ENCODE data around the gene AKNA. TPM values are rescaled to one million over a fixed set of nuclear protein-coding genes. Genes with fewer than 3 reads are reported as not detected.
A peak's percentile ranks its signal among the peaks of the same experiment; 100 is the strongest.

Gene AKNA
- total RNA-seq, 1 experiment from 2014 or later, result 29.3 TPM

- no peaks in the 10 kb centered on the region for H3K27me3 Mint-ChIP-seq (ENCODE audit: low read depth)
- no peak overlapping the region for H3K4me3 Mint-ChIP-seq
- H3K36me3 Mint-ChIP-seq, result no peaks in the 10 kb centered on the region
- H3K9me3 Mint-ChIP-seq, result no peaks in the 10 kb centered on the region
- peak; percentile 58; the same call in 1 of the 2 replicates for TF ChIP-seq GTF2I (CRISPR knock-in tag; conservative IDR thresholded peaks at IDR 0.05)
- no peak for TF ChIP-seq TEAD4 (CRISPR knock-in tag; IDR thresholded peaks at IDR 0.05)
- no peak for TF ChIP-seq ZNF512 (CRISPR knock-in tag; IDR thresholded peaks at IDR 0.05; ENCODE audit: borderline replicate concordance)
- H3K27ac Mint-ChIP-seq, result no peak overlapping the region
- ChIA-PET CTCF (interaction anchor here (0.7 to 6.0 kb wide), 5 partner anchors 10 to 497 kb away, joined by 3 to 130 read pairs (median 5); partner anchors contain the start of gene TEX53), POLR2A (no interaction called here)
- no peak for ATAC-seq
- H3K4me1 Mint-ChIP-seq, result peaks cover 37% of the 10 kb centered on the region
- no peak for DNase-seq (ENCODE audit: low spot score)
Observed at GRCh38 chr9:114409842-114410241, 22.1 kb upstream of the AKNA start.

- no peak overlapping the region for H3K4me3 Mint-ChIP-seq
- POLR2A ChIA-PET, result no interaction called here
- CTCF ChIA-PET, result interaction anchor here (0.7 to 6.0 kb wide), 8 partner anchors 9 to 498 kb away, joined by 3 to 130 read pairs (median 4); partner anchors contain the start of gene TEX53
- H3K27me3 Mint-ChIP-seq (ENCODE audit: low read depth), result no peaks in the 10 kb centered on the region
- H3K27ac Mint-ChIP-seq, result no peak overlapping the region
- peaks cover 37% of the 10 kb centered on the region for H3K4me1 Mint-ChIP-seq
- ATAC-seq, result no peak
- no peaks in the 10 kb centered on the region for H3K36me3 Mint-ChIP-seq
- H3K9me3 Mint-ChIP-seq, result no peaks in the 10 kb centered on the region
- TF ChIP-seq JAZF1 (CRISPR knock-in tag; IDR thresholded peaks at IDR 0.05), result no peak
- no peak for TF ChIP-seq FOXJ3 (CRISPR knock-in tag; IDR thresholded peaks at IDR 0.05; ENCODE audit: borderline replicate concordance)
- no peak for TF ChIP-seq ZNF396 (CRISPR knock-in tag; IDR thresholded peaks at IDR 0.05; ENCODE audit: borderline replicate concordance)
- no peak for TF ChIP-seq ATF2 (CRISPR knock-in tag; IDR thresholded peaks at IDR 0.05; ENCODE audit: borderline replicate concordance, low read depth)
- no peak for TF ChIP-seq ZSCAN18 (CRISPR knock-in tag; IDR thresholded peaks at IDR 0.05)
- no peak for TF ChIP-seq ELF4 (CRISPR knock-in tag; IDR thresholded peaks at IDR 0.05; ENCODE audit: low read depth)
- no peak for DNase-seq (ENCODE audit: low spot score)
Observed at GRCh38 chr9:114409103-114409780, 21.5 kb upstream of the AKNA start.

GRCh38 chr9:114408645-114409044 lies 20.9 kb upstream of the AKNA start:
- no peak for ATAC-seq
- H3K4me3 Mint-ChIP-seq, result no peak overlapping the region
- peaks cover 31% of the 10 kb centered on the region for H3K4me1 Mint-ChIP-seq
- no peaks in the 10 kb centered on the region for H3K9me3 Mint-ChIP-seq
- DNase-seq (ENCODE audit: low spot score), result no peak
- ChIA-PET CTCF (interaction anchor here (1.0 to 6.0 kb wide), 6 partner anchors 8 to 326 kb away, joined by 3 to 130 read pairs (median 4); partner anchors contain the start of gene TEX53), POLR2A (no interaction called here)
- no peak overlapping the region for H3K27ac Mint-ChIP-seq
- no peaks in the 10 kb centered on the region for H3K36me3 Mint-ChIP-seq
- no peaks in the 10 kb centered on the region for H3K27me3 Mint-ChIP-seq (ENCODE audit: low read depth)
- TF ChIP-seq HMGXB4 (CRISPR knock-in tag; IDR thresholded peaks at IDR 0.05) (no peak), ZNF423 (CRISPR knock-in tag; IDR thresholded peaks at IDR 0.05) (no peak), AFF4 (CRISPR knock-in tag; IDR thresholded peaks at IDR 0.05; ENCODE audit: borderline replicate concordance) (no peak), ZNF219 (CRISPR knock-in tag; IDR thresholded peaks at IDR 0.05; ENCODE audit: borderline replicate concordance) (no peak), MAX (CRISPR knock-in tag; IDR thresholded peaks at IDR 0.05) (no peak), STAT6 (CRISPR knock-in tag; conservative IDR thresholded peaks at IDR 0.05; ENCODE audit: low read depth) (no peak), ZNF138 (CRISPR knock-in tag; conservative IDR thresholded peaks at IDR 0.05) (no peak)
